ENCODE data around the gene TBC1D19.

DNA sequence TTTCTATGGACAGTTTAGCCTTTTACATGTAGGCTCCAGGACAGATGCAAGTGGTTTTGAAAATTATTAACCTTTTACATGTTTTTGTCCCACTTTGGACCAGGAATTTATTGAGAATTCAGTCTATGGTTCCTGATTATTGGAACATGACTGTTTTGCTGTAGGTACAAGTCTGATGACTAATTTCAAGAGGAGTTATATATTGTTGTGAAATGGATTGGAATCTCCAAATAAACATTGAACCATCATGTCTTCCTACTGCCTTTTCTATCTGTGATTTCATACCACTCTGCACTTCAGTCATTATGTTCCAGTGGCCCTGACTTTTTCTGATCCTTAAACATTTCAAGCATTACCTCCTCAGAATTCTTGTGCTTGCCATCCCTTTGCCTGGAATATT, 35.9 kb downstream of the TBC1D19 start:
- TF ChIP-seq, protein P1, sequence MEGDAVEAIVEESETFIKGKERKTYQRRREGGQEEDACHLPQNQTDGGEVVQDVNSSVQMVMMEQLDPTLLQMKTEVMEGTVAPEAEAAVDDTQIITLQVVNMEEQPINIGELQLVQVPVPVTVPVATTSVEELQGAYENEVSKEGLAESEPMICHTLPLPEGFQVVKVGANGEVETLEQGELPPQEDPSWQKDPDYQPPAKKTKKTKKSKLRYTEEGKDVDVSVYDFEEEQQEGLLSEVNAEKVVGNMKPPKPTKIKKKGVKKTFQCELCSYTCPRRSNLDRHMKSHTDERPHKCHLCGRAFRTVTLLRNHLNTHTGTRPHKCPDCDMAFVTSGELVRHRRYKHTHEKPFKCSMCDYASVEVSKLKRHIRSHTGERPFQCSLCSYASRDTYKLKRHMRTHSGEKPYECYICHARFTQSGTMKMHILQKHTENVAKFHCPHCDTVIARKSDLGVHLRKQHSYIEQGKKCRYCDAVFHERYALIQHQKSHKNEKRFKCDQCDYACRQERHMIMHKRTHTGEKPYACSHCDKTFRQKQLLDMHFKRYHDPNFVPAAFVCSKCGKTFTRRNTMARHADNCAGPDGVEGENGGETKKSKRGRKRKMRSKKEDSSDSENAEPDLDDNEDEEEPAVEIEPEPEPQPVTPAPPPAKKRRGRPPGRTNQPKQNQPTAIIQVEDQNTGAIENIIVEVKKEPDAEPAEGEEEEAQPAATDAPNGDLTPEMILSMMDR (IDR thresholded peaks at IDR 0.05; ENCODE audit: low read length): no peak
- TF ChIP-seq EZH2 (IDR thresholded peaks at IDR 0.05; ENCODE audit: borderline replicate concordance, low read length): no peak
